Left colon (tissue), 2 donors: ENCODE data around the gene KLF7. TPM values are rescaled to one million over a fixed set of nuclear protein-coding genes. Genes with fewer than 3 reads are reported as not detected.

ENCODE experiments used
- ATAC-seq: fragments of 200-7000 bp; cut with Tn5 transposase; one replicate; pipeline ENCODE4 v1.9.1; 2020; ENCODE audit warnings: mild to moderate bottlenecking, moderate library complexity
- DNase-seq, 2 donors: peaks; one replicate each; pipeline ENCODE4 v3.0.0-alpha.2; 2020
- intact Hi-C, 2 donors: fragments of 100-400 bp; cut with DNase I in 1 of 2; cut with micrococcal nuclease in 1 of 2; formaldehyde crosslinking; loops; one replicate each; pipeline versions ENCODE4 v1.11.2 to v1.14.0; 2022; cut with DNase I, micrococcal nuclease
- long read RNA-seq: library from polyadenylated mRNA; unstranded; transcript quantifications from one replicate; pipeline ENCODE4 v2.0.0, GENCODE V29; 2021
- total RNA-seq, 2 donors: library from RNA; stranded (reverse); fragmentation: NEBNext Ultra II Directional; extraction: Animal tissue kit (Norgen Biotek cat#: 25700); gene quantifications; one replicate each; pipeline ENCODE4 v1.2.1, GENCODE V29; 2021
- donor health status: DM: no; HTN: no; CAD: no.
- donor health status: DM: yes; HTN: yes; CAD: no.

The KLF7 gene
- total RNA-seq, result 1 to 10 TPM; 5.4 to 7.5 TPM
- long read RNA-seq, full-length matches to known transcripts, result 1 of 2 reads
- long read RNA-seq, partial matches to known transcripts, result 0 of 2 reads
- long read RNA-seq, other reads (novel, unspliced or antisense), result 1 of 2 reads

GRCh38 chr2:207165121-207166038 is at the start of gene KLF7:
TSS of gene KLF7 (minus strand) at chr2:207165948. CDS start at chr2:207165568, 380 bp downstream.
- ATAC-seq, result peak; percentile 14
- intact Hi-C loops, result loop anchor here in 1 of 2 donors (5.0 to 10.0 kb wide), 2 partner anchors 97 to 309 kb away; no protein-coding TSS in a partner anchor

GRCh38 chr2:207215308-207215707 is 49.6 kb upstream of the KLF7 start:
- DNase-seq (no peak), ATAC-seq (no peak)
- intact Hi-C loops, result no loop called here

More at GRCh38 chr2:207165121-207166038, at the start of gene KLF7:
- peak; percentile 40 to 43 for DNase-seq

- DNase-seq (no peak), ATAC-seq (no peak)
Measured at GRCh38 chr2:207214446-207214845, 48.7 kb upstream of the KLF7 start.

GRCh38 chr2:207206011-207206410 is 40.3 kb upstream of the KLF7 start:
- no peak for DNase-seq
- no peak for ATAC-seq
- intact Hi-C loops, result no loop called here

More at GRCh38 chr2:207214446-207214845, 48.7 kb upstream of the KLF7 start:
- intact Hi-C loops, result no loop called here

GRCh38 chr2:207205173-207205957 is 39.6 kb upstream of the KLF7 start:
- DNase-seq, result no peak
- intact Hi-C loops, result no loop called here
- no peak for ATAC-seq

GRCh38 chr2:207203056-207203455 is 37.3 kb upstream of the KLF7 start:
- intact Hi-C loops, result no loop called here
- ATAC-seq, result no peak
- no peak for DNase-seq

GRCh38 chr2:207202645-207203044 is 36.9 kb upstream of the KLF7 start:
- DNase-seq, result no peak
- intact Hi-C loops, result no loop called here
- no peak for ATAC-seq

GRCh38 chr2:207201416-207201815 is 35.7 kb upstream of the KLF7 start:
- ATAC-seq, result no peak
- intact Hi-C loops, result no loop called here
- DNase-seq, result no peak

- intact Hi-C loops, result no loop called here
- ATAC-seq (no peak), DNase-seq (no peak)
Measured at GRCh38 chr2:207200136-207200535, 34.4 kb upstream of the KLF7 start.

- intact Hi-C loops, result no loop called here
- DNase-seq (no peak), ATAC-seq (no peak)
Measured at GRCh38 chr2:207194028-207194427, 28.3 kb upstream of the KLF7 start.

- no peak for ATAC-seq
- intact Hi-C loops, result no loop called here
- no peak for DNase-seq
Measured at GRCh38 chr2:207188626-207189419, 23.1 kb upstream of the KLF7 start.

- DNase-seq, result no peak
- no peak for ATAC-seq
- intact Hi-C loops, result no loop called here
Measured at GRCh38 chr2:207185372-207185771, 19.6 kb upstream of the KLF7 start.

GRCh38 chr2:207184768-207185167 is 19.0 kb upstream of the KLF7 start:
- ATAC-seq (no peak), DNase-seq (no peak)
- intact Hi-C loops, result no loop called here

- ATAC-seq, result no peak
- intact Hi-C loops, result no loop called here
- no peak for DNase-seq
Measured at GRCh38 chr2:207184348-207184747, 18.6 kb upstream of the KLF7 start.

GRCh38 chr2:207183506-207183905 is 17.8 kb upstream of the KLF7 start:
- intact Hi-C loops, result no loop called here
- DNase-seq (no peak), ATAC-seq (no peak)

- intact Hi-C loops, result no loop called here
- ATAC-seq, result no peak
Measured at GRCh38 chr2:207182911-207183310, 17.2 kb upstream of the KLF7 start.

GRCh38 chr2:207181526-207182274 is 16.0 kb upstream of the KLF7 start:
- no peak for ATAC-seq
- no peak for DNase-seq
- intact Hi-C loops, result no loop called here

More at GRCh38 chr2:207182911-207183310, 17.2 kb upstream of the KLF7 start:
- no peak for DNase-seq

- ATAC-seq (no peak), DNase-seq (no peak)
- intact Hi-C loops, result no loop called here
Measured at GRCh38 chr2:207180741-207181140, 15.0 kb upstream of the KLF7 start.
